Fibroblast of lung (primary cell): ENCODE data around the gene ADAM15.

Experiments used
- EZH2 ChIP-seq: IDR thresholded peaks from 2 replicates; pipeline ENCODE4 v1.5.1; 2012; ENCODE audit warnings: low read length, control low read depth, mild to moderate bottlenecking; ENCODE audit errors: missing control alignments
- TF ChIP-seq, protein P1 (sequence below), 2 donors: IDR thresholded peaks in 1 of 2; conservative IDR thresholded peaks in 1 of 2; 1 replicate in 1 of 2; 2 replicates in 1 of 2; pipeline ENCODE4 v1.5.1; 2011 to 2012; ENCODE audit warnings: low read length in 2 of 2, control low read depth in 1 of 2, inconsistent platforms in 1 of 2, low read depth in 1 of 2, mild to moderate bottlenecking in 1 of 2

- TF ChIP-seq EZH2, result no peak
- TF ChIP-seq, protein P1, sequence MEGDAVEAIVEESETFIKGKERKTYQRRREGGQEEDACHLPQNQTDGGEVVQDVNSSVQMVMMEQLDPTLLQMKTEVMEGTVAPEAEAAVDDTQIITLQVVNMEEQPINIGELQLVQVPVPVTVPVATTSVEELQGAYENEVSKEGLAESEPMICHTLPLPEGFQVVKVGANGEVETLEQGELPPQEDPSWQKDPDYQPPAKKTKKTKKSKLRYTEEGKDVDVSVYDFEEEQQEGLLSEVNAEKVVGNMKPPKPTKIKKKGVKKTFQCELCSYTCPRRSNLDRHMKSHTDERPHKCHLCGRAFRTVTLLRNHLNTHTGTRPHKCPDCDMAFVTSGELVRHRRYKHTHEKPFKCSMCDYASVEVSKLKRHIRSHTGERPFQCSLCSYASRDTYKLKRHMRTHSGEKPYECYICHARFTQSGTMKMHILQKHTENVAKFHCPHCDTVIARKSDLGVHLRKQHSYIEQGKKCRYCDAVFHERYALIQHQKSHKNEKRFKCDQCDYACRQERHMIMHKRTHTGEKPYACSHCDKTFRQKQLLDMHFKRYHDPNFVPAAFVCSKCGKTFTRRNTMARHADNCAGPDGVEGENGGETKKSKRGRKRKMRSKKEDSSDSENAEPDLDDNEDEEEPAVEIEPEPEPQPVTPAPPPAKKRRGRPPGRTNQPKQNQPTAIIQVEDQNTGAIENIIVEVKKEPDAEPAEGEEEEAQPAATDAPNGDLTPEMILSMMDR (conservative IDR thresholded peaks at IDR 0.05 in 1 of 2, IDR thresholded peaks at IDR 0.05 in 1 of 2; ENCODE audit: low read depth in 1 of 2, low read length in 2 of 2), result no peak
Observed at GRCh38 chr1:155004352-155005075, 46.6 kb upstream of the ADAM15 start.
